Osteocyte (in vitro differentiated cells): ENCODE results near the gene KDM3B. TPM values are rescaled to one million over a fixed set of nuclear protein-coding genes. Genes with fewer than 3 reads are reported as not detected.

ENCODE experiments used
- DNase-seq: peaks from one replicate; pipeline ENCODE4 v3.0.0; 2021; ENCODE audit warnings: mixed read lengths; ENCODE audit not compliant: unreplicated experiment; ENCODE audit errors: extremely low spot score
- H3K27ac Mint-ChIP-seq: one replicate; pipeline ENCODE4 v1.8.0; 2021; ENCODE audit warnings: mild to moderate bottlenecking, mixed read lengths; ENCODE audit not compliant: unreplicated experiment
- H3K27me3 Mint-ChIP-seq: one replicate; pipeline ENCODE4 v1.8.0; 2021; ENCODE audit warnings: mixed read lengths; ENCODE audit not compliant: unreplicated experiment
- H3K36me3 Mint-ChIP-seq: one replicate; pipeline ENCODE4 v1.8.0; 2021; ENCODE audit warnings: mixed read lengths; ENCODE audit not compliant: unreplicated experiment
- H3K4me1 Mint-ChIP-seq: one replicate; pipeline ENCODE4 v1.8.0; 2021; ENCODE audit warnings: mixed read lengths; ENCODE audit not compliant: unreplicated experiment
- H3K4me3 Mint-ChIP-seq: one replicate; pipeline ENCODE4 v1.8.0; 2021; ENCODE audit warnings: mild to moderate bottlenecking, moderate library complexity, mixed read lengths; ENCODE audit not compliant: unreplicated experiment
- H3K9me3 Mint-ChIP-seq: one replicate; pipeline ENCODE4 v1.8.0; 2021; ENCODE audit warnings: mixed read lengths; ENCODE audit not compliant: unreplicated experiment
- CTCF ChIP-seq: fragments of 200-600 bp; sonication (generic); IDR thresholded peaks from 2 replicates; pipeline ENCODE4 v1.5.0; 2021; ENCODE audit warnings: antibody characterized with exemption, mild to moderate bottlenecking, moderate library complexity
- total RNA-seq: library from RNA; stranded (reverse); gene quantifications from 2 replicates; pipeline ENCODE4 v1.2.1, GENCODE V29; 2021

KDM3B gene
- total RNA-seq, 1 donor from 2014 or later: 65.2 TPM

DNA sequence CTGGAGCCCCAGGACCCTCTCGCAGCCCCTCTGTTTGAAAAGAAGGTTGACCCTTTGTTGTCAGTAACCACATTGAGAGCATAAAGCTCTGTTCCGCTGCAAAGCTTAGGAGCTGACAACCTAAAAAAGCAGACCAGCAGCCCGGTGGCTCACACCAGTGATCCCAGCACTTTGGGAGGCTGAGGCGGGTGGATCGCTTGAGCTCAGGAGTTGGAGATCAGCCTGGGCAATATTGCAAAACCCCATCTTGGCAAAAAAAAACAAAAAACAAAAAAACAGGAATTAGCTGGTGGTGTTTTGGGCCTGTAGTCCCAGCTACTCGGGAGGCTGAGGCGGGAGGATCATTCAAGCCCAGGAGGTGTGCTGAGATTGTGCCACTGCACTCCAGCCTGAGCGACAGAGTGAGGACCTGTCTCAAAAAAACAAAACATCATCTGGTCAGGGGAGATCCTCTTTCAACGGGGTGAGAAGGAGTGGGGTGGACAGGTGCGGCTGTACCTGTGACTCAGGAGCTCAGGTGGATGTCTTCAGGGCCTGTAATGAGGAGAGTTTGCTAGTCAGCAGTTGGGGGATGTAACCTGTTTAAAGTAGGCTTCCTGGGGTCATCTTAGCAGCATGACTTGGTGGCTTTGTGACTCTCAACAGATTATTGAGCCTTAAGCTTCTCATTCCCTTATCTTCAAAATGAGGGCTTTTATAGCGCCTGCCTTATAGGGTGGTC, 85.7 kb downstream of the KDM3B start:
- no peak for TF ChIP-seq CTCF
- Mint-ChIP-seq H3K4me3 (peak overlapping the region; percentile 76), H3K4me1 (peaks cover 20% of the 10 kb centered on the region)

DNA sequence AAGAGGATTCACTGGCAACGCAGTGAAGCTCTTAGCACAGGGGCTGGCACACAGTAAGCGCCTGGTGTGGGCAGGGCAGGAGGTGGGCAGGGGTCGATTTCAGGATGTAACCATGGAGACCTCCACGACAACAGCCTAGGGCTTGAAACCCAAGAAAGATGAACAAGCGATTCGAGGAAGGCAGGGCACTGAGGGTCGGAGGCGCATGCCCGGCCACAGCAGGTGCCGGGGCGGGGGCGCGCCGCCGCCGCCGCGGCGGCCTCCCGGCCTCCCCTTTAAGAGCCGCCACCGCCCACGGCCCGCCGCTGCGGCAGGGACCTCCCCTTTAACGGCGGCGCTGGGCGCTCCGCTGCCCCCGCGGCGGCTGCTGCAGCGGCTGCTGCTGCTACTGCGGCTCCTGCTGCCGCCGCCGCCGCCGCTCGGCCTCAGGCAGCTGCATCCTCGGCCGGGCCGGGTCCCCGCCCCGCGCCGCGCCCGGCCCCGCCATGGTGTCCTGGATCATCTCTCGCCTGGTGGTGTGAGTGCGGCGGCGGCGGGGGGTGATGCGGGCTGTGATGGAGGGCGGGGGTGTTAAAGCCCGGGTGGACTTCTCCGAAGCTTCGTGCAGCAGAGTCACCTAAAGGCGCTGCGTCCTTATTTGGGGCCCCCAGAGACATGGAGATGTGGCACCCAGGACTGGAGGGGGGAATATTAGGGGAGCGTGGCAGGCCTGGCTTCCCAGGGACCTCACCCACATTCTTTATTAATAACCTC, 86.4 kb downstream of the KDM3B start, which contains the start of gene REEP2:
Gene REEP2, plus strand, starts transcription at position 334 of the 753 bp plus-strand sequence. Its CDS starts 152 bp downstream, at position 486.
- Mint-ChIP-seq H3K4me1 (peaks cover 20% of the 10 kb centered on the region), H3K27me3 (no peaks in the 10 kb centered on the region), H3K4me3 (peak within 1 kb of the TSS; percentile 79), H3K36me3 (peaks cover 13% of the 10 kb centered on the region), H3K27ac (peak within 1 kb of the TSS; percentile 75), H3K9me3 (no peaks in the 10 kb centered on the region)
- no peak for TF ChIP-seq CTCF
- no peak for DNase-seq

More for the DNA sequence above, 85.7 kb downstream of the KDM3B start:
- Mint-ChIP-seq H3K9me3 (no peaks in the 10 kb centered on the region), H3K27me3 (no peaks in the 10 kb centered on the region), H3K27ac (peak overlapping the region; percentile 75), H3K36me3 (peaks cover 13% of the 10 kb centered on the region)
- DNase-seq: no peak

DNA sequence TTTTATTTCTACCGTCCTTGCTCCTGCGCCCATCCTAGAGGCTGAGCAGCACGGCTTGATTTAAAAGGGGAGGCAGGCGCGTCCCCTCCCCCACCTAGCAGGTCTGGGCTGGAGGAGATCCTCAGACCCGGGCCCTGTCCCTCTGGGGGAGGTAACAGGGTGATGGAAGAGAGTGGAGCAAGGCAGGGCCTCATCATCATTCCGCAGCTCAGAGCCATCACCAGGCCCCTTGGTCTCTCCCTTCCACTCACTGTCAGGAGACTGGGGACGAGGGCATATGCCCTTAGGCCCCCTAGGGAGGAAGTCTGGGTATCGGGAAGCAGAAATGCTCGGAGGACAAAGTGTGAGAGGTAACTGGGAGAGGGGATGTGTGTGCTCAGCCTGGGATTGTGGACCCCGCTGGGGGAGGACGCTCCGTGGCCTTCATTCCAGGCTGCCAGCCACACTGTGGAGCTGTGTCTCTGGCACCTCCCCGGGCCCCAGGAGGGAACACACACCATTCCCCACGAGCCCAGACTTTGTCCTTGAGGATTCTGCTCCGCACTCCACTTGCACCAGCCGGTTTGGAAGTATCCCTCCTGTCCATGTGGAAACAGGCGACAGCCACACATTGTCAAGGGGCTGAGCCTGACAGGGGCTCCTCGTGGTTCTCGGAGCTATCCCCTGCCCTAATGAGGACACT, 87.1 kb downstream of the KDM3B start:
- DNase-seq: no peak
- H3K9me3 Mint-ChIP-seq: no peaks in the 10 kb centered on the region
- TF ChIP-seq CTCF: no peak
- H3K27ac Mint-ChIP-seq: peak overlapping the region; percentile 57
- H3K4me3 Mint-ChIP-seq: peak overlapping the region; percentile 79
- peaks cover 20% of the 10 kb centered on the region for H3K4me1 Mint-ChIP-seq
- H3K27me3 Mint-ChIP-seq: no peaks in the 10 kb centered on the region
- peaks cover 11% of the 10 kb centered on the region for H3K36me3 Mint-ChIP-seq

DNA sequence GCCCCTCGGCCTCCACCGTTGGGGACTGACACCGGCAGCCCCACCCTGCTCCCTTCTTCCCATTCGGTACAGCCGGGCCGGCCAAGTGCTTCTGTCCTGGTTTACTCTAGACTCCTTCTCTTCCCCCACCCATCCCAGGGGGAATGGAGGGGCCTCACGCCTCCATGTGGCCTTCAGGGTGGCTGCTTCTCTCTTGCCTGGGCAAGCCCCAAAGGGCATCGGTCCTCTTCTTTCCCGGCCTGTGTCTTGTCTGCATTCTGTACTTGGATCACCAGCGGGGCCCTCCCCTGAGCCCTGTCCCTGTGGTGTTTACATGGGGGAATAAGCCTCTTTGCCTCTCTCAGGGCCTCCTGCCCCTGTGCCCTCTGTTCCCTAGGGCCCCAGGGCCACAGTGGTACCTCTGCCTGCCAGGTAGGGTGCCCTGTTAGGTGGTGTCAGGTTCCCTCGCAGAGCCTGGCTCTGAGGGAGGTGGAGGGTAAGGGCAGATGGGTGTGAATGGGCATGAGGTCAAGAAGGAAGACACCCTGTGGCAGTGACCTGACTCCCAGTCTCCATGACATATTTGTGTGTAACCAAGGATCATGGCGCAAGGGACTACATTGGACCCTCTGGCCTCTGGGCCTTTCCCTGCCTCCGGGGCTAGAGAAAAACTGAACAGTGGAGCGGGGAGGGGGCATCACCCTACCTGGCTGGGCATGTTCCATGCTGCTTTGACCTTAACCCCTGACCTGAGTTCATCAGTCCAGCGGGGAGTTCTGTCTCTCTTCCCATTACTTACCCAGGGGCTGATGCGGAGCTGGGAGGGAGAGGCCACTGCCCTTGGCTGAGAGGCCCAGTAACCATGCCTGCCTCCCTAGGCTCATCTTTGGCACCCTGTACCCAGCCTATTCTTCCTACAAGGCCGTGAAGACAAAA, 87.9 kb downstream of the KDM3B start:
- Mint-ChIP-seq H3K9me3 (no peaks in the 10 kb centered on the region), H3K36me3 (peaks cover 7% of the 10 kb centered on the region), H3K4me1 (peaks cover 20% of the 10 kb centered on the region), H3K27ac (peak overlapping the region; percentile 25), H3K4me3 (peak overlapping the region; percentile 79), H3K27me3 (no peaks in the 10 kb centered on the region)
- DNase-seq: no peak
- no peak for TF ChIP-seq CTCF
